ENCODE measurements around the gene SPATA46.

- TF ChIP-seq CTCF (conservative IDR thresholded peaks at IDR 0.05; ENCODE audit: low read depth in 2 of 2) (no peak), CREB1 (CRISPR knock-in tag; IDR thresholded peaks at IDR 0.05; ENCODE audit: low read depth) (no peak), EZH2phosphoT487 (IDR thresholded peaks at IDR 0.05; ENCODE audit: unreplicated experiment) (no peak)
Measured at GRCh38 chr1:162349635-162350330, 26.9 kb downstream of the SPATA46 start.
